HG03439 (cell line): ENCODE data around the gene MAP1LC3A.

Source experiments
- ATAC-seq: cut with Tn5 transposase; IDR thresholded peaks from one replicate; pipeline ENCODE4 v1.9.1; 2021; ENCODE audit warnings: mild to moderate bottlenecking, moderate library complexity; ENCODE audit not compliant: unreplicated experiment

The MAP1LC3A gene

DNA sequence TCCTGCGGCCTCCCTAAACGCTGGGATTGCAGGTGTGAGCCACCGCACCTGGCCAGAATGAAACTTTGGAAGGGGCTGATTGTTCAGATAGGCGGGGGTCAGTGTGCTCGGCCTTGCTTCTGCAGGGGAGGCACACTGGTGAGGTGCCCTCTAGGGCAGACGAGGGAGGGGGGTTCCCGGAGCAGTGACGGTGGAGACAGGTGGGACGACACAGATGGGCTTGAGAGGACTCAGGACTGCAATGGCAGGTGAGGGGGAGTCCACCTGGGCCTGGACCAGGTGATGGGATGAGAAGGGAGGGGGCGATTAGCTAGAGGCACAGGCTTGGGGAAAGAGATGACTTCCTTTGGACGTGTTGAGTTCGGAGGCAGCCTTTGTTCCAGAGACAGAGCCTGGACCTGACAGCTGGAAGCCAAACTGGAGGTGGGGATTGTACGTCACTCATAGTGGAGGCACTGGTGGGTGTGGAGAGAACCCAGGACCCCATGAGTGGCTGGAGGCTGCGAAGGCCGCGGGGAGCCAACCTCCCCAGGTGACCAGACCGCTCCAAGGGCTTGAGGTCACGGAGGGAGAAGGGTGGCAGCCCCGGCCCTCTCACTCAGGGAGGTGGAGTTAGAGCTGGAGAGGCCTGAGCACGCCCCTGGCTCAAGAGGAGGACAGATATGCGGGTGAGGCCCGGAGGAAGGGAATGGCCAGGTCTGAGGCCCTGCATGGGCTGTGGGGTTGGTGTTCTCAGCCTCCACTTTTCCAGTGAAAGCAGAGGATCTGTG, 10.5 kb upstream of the MAP1LC3A start:
- no peak for ATAC-seq

DNA sequence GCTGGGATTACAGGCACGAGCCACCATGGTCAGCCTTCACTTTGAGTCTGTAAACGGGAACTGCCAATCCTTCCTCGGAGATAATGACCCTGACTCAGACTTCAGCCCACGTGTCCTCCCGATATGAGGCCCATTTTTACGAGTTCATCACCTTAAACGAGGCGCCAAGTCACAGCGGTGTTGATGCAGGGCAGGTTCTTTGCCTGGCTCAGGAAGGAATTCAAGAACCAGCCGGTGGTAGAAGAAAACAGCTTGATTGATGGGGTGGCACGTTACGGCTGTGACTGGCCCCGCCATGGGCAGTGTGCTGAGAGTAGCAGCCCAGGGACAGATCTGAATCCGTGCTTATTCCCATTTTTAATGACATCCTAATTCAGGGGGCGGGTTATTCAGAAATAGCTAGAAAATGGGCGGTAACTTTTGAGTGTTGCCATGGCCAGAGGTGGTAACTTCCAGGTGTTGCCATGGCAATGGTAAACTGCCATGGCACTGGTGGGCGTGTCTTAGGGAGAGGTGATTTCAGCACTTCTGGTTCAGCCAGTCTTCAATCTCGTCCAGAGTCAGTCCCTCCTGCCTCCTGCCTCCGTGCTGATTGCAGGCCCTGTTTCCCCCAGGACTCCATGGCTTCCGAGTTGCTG, 9.1 kb upstream of the MAP1LC3A start:
- no peak for ATAC-seq

DNA sequence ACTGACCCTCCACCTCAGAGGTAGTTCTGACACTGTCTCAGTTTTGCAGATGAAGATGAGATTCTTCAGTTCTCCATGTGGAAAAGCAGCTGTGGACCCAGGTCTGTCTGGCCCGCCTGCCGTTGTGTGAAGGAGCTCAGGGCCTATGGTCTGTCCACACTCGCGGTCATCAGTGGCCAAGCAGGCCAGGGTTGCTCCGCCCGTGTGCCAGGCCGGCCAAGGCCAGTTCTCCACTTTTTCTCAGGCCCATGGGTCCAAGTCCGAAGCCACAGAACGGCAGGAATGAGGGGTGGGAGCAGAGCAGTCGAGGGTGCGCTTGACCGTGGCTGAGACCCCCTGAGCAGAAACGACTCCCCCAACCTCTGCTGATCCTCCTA, 8.6 kb upstream of the MAP1LC3A start:
- no peak for ATAC-seq

DNA sequence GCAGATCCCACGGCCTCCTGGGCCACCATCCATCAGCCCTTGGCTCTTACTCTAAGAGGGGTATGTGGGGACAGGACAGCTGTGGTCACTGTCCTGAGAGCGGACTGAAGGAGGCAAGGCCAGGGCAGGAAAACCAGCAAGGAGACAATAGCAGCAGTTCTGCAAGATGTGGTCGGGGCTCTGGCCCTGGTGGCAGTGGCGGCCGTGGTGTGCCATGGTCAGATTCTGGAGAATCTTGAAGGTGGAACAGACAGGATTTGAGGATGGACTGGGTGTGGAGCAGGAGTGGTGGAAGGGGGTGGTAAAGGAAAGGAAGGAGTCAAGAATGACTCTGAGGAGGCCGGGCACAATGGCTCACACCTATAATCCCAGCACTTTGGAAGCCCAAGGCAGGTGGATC, 5.9 kb upstream of the MAP1LC3A start:
- no peak for ATAC-seq

DNA sequence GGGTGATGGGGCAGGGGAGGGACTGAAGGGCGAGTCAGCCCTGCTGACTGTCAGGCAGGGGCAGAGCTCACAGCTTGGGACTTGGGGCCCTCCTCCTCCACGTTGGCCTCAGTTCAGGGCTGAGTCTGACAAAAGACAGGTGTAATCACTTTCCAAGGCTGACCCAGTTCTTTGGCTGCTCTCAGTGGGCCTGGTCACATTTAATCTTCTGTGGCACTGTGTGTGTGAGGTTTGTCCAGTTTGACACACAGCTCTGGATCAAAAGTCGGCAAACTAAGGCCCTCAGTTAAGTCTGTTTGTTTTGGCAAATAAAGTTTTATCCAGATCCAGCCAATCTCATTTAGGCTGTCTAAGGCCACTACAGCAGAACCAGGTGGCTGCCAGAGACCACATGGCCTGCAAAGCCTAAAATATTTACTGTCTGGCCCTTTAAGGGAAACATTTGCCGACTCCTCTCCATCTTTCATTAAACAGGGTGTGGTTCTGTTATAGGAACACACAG, 5.1 kb upstream of the MAP1LC3A start:
- no peak for ATAC-seq

DNA sequence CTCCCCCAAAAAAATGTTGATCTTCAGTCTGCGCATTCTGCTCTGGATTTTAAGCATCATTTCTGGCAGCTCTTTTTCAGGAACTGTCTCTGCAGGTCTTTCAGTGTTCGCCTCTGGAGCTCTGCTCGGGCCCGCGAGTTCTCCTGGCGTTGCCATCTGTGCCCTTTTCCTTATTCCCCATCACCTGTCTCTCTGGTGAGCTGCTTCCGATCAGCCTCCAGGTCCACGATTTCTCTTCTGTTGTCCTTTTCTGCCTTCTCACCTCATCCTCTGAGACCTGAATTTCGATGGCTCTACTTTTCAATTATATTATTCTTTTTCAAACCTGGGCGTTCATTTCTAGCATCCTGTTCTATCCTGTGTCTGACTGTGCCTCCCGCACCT, 590 bp upstream of the MAP1LC3A start:
- no peak for ATAC-seq

DNA sequence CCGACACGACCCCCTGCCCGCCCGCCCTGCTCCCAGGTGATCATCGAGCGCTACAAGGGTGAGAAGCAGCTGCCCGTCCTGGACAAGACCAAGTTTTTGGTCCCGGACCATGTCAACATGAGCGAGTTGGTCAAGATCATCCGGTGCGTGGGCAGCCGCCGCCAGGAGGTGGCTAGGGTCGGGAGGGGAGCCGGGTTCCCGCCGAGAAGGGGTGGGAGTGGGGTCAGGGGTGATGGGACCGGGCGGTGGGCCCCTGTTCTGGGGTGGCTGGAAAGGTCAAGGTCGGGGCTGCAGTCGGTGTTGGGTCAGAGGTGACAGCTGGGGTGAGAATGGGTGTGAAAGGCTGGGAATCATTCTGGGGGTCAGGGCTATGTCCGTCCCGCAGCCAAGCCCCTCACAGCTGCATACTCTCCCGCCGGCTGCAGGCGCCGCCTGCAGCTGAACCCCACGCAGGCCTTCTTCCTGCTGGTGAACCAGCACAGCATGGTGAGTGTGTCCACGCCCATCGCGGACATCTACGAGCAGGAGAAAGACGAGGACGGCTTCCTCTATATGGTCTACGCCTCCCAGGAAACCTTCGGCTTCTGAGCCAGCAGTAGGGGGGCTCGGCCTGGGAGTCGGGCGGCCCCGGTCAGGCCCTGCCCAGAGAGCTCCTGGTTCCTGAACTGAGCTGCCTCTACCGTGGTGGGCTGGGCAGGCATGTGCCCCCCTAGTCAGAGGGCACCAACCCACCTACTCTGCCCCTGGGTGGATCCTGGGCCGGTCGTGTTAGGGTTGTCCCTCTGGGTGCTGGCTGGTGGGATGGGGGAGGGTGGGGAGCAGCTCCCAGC, 1.0 kb downstream of the MAP1LC3A start:
- ATAC-seq: no peak

DNA sequence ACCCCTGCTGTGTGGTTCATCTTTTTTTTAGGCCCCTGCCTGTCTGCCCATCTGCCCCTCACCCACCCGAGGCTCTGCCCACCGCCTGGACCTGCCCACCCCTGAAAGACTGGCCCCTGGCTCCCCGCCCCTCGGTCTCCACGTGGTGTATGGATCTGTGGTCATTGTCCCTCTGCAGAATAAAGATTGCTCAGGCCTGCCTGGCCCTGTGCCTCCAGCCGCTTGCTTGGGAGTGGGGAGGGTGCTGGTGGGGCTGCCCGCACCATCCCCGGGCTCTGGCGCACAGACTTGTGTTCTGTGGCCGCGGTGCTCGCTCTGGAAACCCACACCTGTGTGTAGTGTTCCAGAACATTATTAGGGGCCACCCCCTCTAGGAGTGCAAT, 1.6 kb downstream of the MAP1LC3A start:
- ATAC-seq: no peak

DNA sequence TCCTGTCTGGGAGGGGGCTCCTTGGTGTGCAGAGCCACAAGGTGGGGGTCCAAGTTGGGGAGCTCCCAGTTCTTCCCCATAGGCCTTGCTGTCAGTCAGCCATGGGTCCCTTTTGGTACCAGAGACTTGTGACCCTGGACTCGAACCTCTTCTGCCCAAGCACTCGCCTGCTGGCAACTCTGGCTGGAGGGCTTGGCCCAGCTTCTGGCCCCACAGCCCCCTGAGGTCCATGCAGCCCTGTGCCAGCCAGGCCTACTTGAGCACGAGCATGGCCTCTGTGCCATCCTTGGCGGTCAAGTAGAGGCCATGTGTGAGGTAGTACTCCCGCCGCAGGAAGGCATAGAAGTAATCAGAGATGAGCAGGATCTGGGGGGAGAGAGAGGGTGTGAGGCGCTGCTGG, 2.1 kb downstream of the MAP1LC3A start:
- ATAC-seq: no peak

DNA sequence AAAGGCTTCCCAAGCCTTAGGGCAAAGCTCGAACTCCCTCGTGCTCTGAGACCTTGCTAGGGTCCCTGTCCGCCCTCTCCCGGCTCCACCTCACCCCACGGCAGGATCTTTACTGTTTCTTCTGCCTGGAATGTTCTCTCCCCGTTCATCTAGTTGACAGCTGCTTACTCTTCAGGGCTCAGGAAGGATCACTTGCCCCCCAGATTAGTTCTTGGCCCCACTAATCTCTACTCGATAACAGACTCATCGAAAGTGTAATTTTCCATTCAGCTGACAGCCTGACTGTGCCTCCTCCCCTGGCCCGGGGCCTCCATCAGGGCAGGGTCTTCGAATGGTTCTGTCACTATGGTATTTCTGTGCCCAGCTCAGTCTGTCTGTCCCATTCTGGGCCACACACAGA, 3.1 kb downstream of the MAP1LC3A start:
- ATAC-seq: no peak

DNA sequence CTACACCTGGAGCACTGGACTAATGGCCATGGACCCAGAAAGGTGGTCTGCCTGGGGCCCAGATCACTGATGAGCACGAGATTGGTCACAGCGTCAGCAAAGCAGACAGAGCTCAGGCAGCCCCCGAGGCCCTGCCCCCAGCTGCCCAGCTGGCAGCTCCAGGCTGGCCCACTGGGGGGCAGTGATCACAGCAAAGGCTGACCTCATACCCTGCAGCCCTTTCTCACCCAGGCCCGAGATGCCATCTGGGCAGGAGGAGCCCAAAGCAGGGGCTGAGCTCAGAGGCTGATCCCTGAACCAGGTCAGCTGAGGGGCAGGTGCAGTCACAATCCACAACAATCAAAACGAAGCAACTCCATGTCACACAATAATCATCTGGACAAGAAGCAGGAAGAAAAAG, 4.1 kb downstream of the MAP1LC3A start:
- no peak for ATAC-seq

DNA sequence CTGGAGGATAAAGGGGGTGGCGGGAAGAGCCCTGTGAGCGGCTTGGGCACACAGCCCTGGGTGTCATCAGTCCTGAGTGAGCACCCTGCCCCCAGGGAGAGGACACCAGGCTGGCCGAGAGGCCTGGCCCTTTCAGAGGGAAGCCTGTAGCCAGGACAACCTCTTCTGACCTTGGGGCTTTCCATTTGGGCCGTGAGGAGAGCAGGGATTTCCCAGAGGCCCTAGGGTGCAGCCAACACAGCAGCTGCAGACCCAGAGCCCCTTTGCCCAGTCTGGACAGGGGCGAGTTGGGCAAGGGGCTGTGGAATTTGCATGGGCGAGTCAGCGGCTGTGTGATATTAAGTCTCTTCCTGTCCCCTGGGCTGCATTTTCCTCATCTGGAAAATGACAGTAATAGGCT, 6.3 kb downstream of the MAP1LC3A start:
- ATAC-seq: no peak

DNA sequence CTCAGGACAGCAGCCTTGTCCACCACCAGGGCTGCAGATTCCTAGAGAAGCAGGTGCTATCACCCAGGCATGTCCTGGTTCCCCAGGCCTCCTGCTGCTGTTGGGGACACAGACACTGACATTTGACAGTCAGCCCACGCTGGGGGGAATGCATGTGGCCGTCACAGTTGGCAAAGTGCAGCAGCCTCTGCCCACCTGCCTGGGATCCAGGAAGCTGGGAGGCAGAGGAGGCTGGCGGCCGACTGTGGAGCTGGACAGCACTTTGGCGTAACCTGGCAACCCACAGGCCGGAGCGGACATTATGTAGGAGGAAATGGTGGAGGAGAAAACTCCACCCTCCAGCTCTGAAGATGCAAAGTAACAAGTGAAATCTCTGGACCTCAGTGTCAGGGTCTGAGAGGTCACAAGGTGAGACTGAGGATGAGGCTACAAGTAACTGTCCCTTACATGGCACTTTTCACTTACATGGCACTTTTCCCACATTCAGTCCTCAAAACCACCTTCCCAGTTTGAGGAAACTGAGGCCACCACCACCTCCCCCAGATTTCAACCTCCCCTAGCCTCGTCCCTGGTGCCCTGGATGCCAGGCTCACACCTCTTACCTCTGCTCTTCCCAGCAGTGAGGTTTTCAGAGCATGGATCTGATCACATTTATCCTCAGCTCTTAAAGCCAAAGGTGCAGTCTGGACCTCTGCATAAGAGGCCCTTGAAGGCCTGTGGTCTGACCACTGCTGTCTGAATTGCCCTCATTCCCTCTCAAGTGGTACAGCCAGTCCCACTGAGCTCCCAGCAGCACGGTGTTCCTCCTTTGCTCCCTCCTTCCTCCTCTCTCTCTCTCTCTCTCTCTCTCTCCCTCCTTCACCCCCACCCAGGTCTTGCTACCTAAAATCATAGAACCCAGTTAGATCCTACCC, 8.7 kb downstream of the MAP1LC3A start:
- ATAC-seq: no peak

DNA sequence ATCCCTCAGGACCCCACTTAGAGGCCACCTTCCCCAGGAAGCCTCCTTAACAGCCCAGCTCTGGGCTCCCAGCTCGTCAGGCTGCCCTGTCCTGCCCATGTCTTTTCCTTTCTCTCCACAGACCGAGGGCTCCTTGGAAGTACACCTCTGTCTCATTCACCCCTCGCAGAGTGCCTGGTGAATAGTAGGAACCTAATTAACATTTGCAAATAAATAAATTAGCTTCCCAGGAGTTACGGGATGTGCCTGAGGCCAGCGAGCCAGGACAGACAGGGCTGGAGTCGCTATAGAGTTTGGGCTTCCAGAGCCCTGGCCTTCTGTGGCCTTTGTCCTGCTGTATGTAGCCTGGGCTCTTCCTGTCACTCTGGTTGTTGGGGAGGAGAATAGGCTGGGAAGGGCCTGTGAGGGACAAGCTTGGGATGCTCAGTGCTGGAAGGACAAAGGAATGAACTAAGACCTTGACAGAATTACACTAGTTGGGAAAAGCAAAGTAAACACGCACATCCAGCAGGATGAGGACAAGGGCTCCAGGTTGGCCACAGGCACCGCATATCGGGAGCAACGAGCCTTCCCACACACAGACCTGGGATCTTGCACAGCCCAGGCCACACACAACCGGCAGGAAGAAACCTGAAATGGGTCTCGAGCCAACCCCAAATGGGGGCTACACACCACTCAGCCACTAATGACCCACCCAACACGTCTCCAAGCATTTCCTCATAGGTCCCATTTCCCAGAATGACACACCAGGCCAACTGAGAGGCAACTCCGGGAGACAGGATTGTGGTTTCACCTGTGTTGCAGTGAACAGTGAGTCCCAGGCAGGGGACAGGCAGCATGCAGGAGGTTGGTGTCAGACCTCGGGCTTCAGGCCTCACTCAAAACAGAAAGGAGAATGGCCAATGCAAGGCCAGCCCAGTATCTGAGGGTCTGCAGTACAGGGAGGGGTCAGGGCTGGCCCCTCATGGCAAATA, 9.7 kb downstream of the MAP1LC3A start:
- no peak for ATAC-seq

DNA sequence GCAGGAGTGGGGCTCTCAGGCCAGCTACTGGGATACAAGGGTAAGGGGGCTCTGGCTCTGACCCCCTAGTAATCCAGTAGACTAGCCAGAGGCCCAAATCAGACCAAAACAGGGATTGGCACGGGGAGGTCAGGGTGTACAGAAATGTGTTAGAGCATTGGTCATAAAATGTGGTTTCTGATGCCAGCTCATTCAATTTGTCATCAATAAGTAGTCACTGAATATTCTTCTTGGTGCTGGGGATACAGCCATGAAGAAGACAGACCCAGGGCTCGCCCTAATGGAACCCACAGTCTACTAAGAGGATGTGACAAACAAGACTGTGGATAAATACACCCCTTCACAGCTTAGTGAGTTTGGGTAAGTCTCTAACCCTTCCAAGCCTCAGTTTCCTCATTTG, 11.1 kb downstream of the MAP1LC3A start:
- ATAC-seq: no peak

DNA sequence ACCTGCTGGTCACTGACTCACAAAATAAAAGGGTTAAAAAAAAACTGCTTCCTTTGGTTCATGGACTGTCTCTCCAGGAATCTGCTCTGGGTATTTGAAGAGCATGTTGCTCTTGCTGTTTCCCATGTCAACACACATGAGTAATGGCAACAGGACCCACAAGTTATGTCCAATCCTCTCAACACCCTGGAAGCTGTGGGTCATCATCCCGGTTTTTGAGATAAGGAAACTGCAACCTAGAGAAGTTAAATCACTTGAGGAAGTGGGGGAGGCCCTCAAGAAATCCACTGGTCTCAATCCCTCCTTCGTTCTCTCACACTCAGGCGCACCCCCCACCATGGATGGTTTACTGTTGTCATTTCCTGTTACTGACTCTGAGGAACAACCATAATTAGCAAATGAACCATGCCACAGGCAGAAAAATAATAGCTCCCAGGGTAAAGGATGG, 12.4 kb downstream of the MAP1LC3A start:
- ATAC-seq: no peak

DNA sequence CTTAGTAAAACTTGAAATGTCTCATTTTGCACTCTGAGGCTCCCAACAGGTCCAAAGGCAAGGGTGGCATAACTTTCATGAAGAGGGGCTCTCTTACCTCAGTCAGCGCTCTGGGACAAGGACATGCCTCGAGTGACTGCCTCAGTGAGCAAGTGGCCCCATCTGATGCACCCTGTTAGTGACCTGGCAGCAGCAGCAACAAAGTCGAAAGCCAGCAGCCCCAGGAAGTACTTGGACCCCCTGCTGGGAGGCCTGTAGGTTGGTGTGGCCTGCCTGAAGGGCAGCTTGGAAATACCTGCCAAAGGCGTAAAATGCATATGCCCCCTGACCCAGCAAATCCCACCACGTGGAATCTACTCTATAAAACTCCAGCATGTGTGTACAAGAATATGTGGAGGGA, 13.2 kb downstream of the MAP1LC3A start:
- ATAC-seq: no peak

DNA sequence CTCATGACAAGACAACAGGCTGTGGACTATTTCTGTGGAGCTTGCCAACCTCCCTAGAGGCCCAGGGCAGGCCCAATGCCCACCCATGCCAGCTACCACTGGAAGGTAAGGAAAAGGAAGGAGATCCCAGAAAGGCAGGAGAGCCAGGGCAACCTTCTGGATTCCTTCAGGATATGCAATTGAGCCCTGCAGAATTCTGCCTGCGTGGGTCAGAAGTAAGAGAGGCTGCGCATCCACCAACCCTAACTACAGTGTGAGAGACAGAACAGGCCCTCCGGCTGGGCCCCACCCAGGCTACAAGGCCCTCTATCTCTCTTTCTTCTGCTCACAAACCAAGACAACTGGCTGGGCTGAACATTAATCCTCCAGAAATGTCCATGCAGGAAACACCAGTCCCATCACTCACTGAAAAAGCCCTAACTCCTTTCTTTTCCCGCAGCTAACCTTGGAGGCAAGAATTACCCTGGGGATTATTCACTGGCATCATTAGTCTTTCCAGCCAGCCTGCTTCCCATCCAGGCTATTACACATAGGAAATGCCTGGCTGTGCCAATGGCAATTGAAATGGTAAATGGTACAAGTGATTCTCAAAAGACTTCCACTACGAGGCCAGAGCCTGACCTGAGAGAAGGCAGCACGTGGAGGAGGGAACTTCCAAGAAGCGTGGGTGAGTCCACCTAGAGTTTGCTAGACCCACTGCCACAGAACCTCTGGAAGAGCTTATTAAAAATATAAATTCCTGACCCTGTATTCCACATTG, 15.2 kb downstream of the MAP1LC3A start:
- no peak for ATAC-seq

DNA sequence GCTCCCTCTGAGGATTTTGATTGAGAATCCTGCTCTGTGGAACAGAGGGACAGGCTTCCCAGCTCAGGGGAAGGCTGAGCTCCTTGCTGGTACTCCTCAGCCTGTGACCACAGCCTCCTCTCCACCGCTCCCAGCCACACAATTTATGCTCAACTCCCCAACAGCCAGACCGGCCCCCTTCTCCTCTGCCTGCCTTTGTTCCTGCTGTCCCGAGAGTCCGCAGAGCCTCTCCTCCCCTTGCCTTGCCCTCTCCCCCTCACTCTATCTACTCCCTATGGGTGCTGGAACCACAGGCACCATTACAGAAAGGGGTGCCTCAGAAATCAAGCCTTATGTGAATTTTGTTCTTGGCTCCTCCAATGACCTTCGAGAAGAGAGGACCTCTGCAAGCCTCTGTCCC, 15.9 kb downstream of the MAP1LC3A start:
- no peak for ATAC-seq
